ENCODE measurements around the gene SECTM1.

DNA sequence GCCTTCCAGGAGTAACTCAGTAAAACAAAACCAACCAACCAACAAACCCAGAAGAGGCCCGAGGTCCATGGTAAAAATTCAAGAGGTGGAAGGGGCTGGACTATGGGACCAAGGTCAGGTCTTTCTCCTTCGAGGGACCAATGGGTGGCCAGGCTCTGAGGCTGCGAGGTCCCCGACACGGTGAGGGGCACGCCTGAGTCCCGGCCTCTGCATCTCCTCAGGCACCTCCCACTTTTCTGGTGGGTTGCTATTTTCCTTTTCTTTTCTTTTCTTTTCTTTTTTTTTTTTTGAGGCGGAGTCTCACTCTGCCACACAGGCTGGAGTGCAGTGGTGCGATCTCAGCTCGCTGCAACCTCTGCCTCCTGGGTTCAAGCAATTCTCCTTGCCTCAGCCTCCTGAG lies 34.1 kb downstream of the SECTM1 start:
- TF ChIP-seq EZH2 (IDR thresholded peaks at IDR 0.05; ENCODE audit: low read length, unreplicated experiment), result no peak
- TF ChIP-seq, protein P1, sequence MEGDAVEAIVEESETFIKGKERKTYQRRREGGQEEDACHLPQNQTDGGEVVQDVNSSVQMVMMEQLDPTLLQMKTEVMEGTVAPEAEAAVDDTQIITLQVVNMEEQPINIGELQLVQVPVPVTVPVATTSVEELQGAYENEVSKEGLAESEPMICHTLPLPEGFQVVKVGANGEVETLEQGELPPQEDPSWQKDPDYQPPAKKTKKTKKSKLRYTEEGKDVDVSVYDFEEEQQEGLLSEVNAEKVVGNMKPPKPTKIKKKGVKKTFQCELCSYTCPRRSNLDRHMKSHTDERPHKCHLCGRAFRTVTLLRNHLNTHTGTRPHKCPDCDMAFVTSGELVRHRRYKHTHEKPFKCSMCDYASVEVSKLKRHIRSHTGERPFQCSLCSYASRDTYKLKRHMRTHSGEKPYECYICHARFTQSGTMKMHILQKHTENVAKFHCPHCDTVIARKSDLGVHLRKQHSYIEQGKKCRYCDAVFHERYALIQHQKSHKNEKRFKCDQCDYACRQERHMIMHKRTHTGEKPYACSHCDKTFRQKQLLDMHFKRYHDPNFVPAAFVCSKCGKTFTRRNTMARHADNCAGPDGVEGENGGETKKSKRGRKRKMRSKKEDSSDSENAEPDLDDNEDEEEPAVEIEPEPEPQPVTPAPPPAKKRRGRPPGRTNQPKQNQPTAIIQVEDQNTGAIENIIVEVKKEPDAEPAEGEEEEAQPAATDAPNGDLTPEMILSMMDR (conservative IDR thresholded peaks at IDR 0.05; ENCODE audit: low read depth, low read length), result no peak
- TF ChIP-seq EZH2phosphoT487 (IDR thresholded peaks at IDR 0.05; ENCODE audit: borderline replicate concordance, low read length), result no peak

Measured in PC-3 (cell line).